Esophagus squamous epithelium (tissue), 4 donors: Measurements from ENCODE around the gene ADAMTS5.

Experiments used
- CTCF ChIP-seq, 6 experiments: fragments of 450-650 bp in 4 of 6; fragments of 200-600 bp in 2 of 6; sonication (generic) in 2 of 6; IDR thresholded peaks; one replicate each; pipeline ENCODE4 v1.5.1; 2016 to 2019; ENCODE audit warnings: antibody characterized with exemption in 6 of 6, mild to moderate bottlenecking in 4 of 6, moderate library complexity in 4 of 6
- POLR2A ChIP-seq, 4 donors: fragments of 450-650 bp; IDR thresholded peaks; one replicate each; pipeline ENCODE4 v1.6.1; 2017; ENCODE audit warnings: antibody characterized with exemption in 4 of 4, mild to moderate bottlenecking in 4 of 4, moderate library complexity in 3 of 4

GRCh38 chr21:26977746-26978145 is 10.9 kb upstream of the ADAMTS5 start:
- TF ChIP-seq CTCF (IDR thresholded peaks at IDR 0.05) (no peak), POLR2A (IDR thresholded peaks at IDR 0.05) (no peak)
